AG04449 (cell line): Measurements from ENCODE around the gene TNNI2.

ENCODE experiments used
- CTCF ChIA-PET: fragments of 350-600 bp; formaldehyde crosslinking; extraction: SDS; loops from one replicate; lab custom pipeline; 2021; ENCODE audit warnings: antibody characterized with exemption; lab: Yijun Ruan, JAX
- POLR2A ChIA-PET: fragments of 400-600, 350-600 bp; formaldehyde crosslinking; extraction: SDS; loops from one replicate; lab custom pipeline; 2020; ENCODE audit warnings: antibody characterized with exemption, inconsistent platforms; lab: Yijun Ruan, JAX
- DNase-seq: peaks from one replicate; pipeline ENCODE4 v3.0.0-alpha.2; 2010; ENCODE audit warnings: low read depth, low spot score
- H3K4me3 ChIP-seq: 2 replicates; pipeline ENCODE4 v1.5.1; 2011; ENCODE audit warnings: low read depth, mild to moderate bottlenecking, control low read depth, low read length
- CTCF ChIP-seq: IDR thresholded peaks from one replicate; pipeline ENCODE4 v1.5.1; 2011; ENCODE audit warnings: mild to moderate bottlenecking, moderate library complexity, low read length, control low read depth, inconsistent platforms; ENCODE audit not compliant: insufficient read depth; ENCODE audit errors: missing control alignments

Gene TNNI2

GRCh38 chr11:1827095-1827813 lies 11.5 kb upstream of the TNNI2 start:
- no peak for TF ChIP-seq CTCF
- CTCF ChIA-PET = interaction anchor here (1.0 to 13.7 kb wide), 4 partner anchors 57 to 175 kb away, joined by 3 to 671 read pairs (median 6); no protein-coding TSS in a partner anchor
- POLR2A ChIA-PET = no interaction called here
- peak; percentile 53 for DNase-seq
- no peak overlapping the region; the same call in 1 of the 2 replicates for H3K4me3 ChIP-seq

DNA sequence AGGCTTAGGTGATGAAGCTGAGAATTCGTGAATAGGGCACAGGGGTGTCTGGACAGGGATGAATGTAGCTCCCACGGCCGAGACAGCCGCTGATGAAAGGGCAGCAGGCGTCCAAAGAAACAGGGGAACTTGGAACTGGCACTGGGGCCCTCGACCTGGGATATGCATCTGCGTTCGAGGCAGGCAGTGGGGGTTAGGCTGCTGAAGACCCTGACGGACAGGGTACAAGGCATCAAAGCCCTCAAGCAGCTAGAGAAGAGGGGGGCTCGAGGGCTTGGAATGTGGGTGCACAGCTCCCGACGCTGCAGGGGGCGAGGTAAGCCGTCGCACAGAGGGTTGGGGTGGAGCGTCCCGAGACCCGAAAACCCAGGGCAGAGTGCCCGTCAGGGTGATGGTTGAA lies 10.8 kb upstream of the TNNI2 start:
- H3K4me3 ChIP-seq = no peak overlapping the region
- TF ChIP-seq CTCF = no peak
- ChIA-PET CTCF (interaction anchor here (1.0 to 13.7 kb wide), 4 partner anchors 7 to 176 kb away, joined by 3 to 671 read pairs (median 6); no protein-coding TSS in a partner anchor), POLR2A (no interaction called here)
- DNase-seq = no peak

DNA sequence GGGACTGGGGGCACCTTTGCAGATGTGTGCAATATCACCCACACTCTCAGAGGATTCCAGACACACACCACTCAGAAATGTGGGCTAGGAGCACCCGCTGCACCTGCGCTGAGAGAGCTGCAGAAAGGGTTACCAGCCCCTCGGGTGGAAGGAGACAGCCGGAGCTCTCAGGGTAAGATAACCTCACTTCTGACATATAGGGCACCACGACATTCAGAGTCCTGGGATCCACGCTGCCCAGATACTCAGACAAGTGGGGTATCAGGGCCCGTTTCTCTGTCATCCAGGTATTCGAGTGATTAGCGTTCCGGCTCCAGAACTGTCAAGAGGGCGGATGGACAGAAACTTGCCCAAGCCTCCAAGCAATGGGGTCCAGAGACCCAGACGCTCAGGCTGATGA lies 10.2 kb upstream of the TNNI2 start:
- POLR2A ChIA-PET = no interaction called here
- DNase-seq = no peak
- no peak overlapping the region for H3K4me3 ChIP-seq
- TF ChIP-seq CTCF = no peak
- CTCF ChIA-PET = interaction anchor here (1.0 to 13.7 kb wide), 4 partner anchors 8 to 176 kb away, joined by 3 to 671 read pairs (median 6); no protein-coding TSS in a partner anchor

GRCh38 chr11:1829039-1829820 lies 9.6 kb upstream of the TNNI2 start:
- DNase-seq = peak; percentile 31
- CTCF ChIA-PET = interaction anchor here (0.8 to 13.7 kb wide), 8 partner anchors 8 to 324 kb away, joined by 3 to 671 read pairs (median 6); partner anchors contain the start of gene KRTAP5-6
- no peak overlapping the region for H3K4me3 ChIP-seq
- POLR2A ChIA-PET = no interaction called here
- TF ChIP-seq CTCF = no peak

DNA sequence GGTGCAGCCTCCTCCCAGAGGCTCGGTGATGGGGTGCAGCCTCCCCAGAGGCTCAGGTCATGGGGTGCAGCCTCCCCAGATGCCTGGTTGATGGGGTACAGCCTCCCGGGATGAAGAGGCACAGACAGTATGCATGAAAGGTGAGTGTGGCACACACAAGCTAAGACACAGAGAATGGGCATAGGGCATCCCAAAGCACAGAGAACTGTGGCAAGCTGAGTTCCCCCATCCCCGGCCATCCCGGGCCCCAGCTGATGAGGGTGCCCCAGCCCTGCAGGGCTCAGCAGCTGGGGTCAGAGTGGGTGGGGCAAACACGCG lies 8.8 kb upstream of the TNNI2 start:
- no peak overlapping the region for H3K4me3 ChIP-seq
- no peak for TF ChIP-seq CTCF
- no peak for DNase-seq
- CTCF ChIA-PET = interaction anchor here (0.9 to 13.7 kb wide), 8 partner anchors 10 to 323 kb away, joined by 3 to 671 read pairs (median 22); partner anchors contain the start of gene KRTAP5-6
- POLR2A ChIA-PET = no interaction called here
